HL-60 (cell line): ENCODE measurements around the gene STEAP3.

Experiments used
- DNase-seq, 2 experiments: peaks; one replicate each; pipeline ENCODE4 v3.0.0-alpha.2; 2010 to 2020; ENCODE audit warnings: low read depth in 1 of 2, low spot score in 1 of 2
- H3K27ac ChIP-seq: fragments of 250-450 bp; sonication (Bioruptor Pico); replicated peaks from 2 replicates; pipeline ENCODE4 v1.5.1; 2020; ENCODE audit warnings: mild to moderate bottlenecking, moderate library complexity
- H3K27me3 ChIP-seq: fragments of 250-450 bp; sonication (Bioruptor Pico); 2 replicates; pipeline ENCODE4 v1.5.1; 2021; ENCODE audit warnings: mild to moderate bottlenecking, moderate library complexity; ENCODE audit not compliant: insufficient read depth, poor library complexity, severe bottlenecking
- H3K4me3 ChIP-seq: replicated peaks from 2 replicates; pipeline ENCODE4 v1.5.1; 2011; ENCODE audit warnings: mild to moderate bottlenecking, control low read depth, low read length; ENCODE audit not compliant: insufficient read depth
- GABPA ChIP-seq: IDR thresholded peaks from 2 replicates; pipeline ENCODE4 v1.6.1; 2012; ENCODE audit warnings: low read depth
- POLR2AphosphoS5 ChIP-seq: IDR thresholded peaks from 2 replicates; pipeline ENCODE4 v1.6.1; 2012; ENCODE audit warnings: low read depth
- SPI1 ChIP-seq: IDR thresholded peaks from 2 replicates; pipeline ENCODE4 v1.6.1; 2012; ENCODE audit warnings: low read depth, mild to moderate bottlenecking, borderline replicate concordance
- TF ChIP-seq, protein P1 (sequence below): IDR thresholded peaks from one replicate; pipeline ENCODE4 v1.5.1; 2011; ENCODE audit warnings: low read length, control low read depth, inconsistent platforms; ENCODE audit not compliant: insufficient read depth
- TF ChIP-seq, protein P2 (sequence below): IDR thresholded peaks from 2 replicates; pipeline ENCODE4 v1.6.1; 2012; ENCODE audit warnings: low read depth; ENCODE audit not compliant: insufficient replicate concordance

The STEAP3 gene

DNA sequence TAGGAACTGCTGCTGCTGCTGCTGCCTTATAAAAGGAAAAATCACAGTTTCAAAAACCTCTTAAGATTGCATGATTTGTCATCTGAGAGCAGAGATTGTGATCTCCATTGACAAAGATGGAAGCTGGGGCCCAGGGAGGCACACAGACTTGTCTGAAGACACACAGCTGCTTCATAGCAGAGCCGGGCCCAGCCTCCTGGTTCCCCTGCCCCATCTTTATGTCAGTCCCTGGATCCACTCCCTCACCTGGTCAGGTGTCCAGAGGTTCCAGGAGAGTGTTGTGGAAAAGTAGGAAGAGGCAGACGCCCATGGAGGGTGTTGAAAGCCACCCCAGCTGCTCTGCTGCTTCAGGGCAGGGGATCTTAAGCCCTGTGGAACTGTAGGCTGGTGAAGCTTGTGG lies 20.0 kb downstream of the STEAP3 start:
- DNase-seq = no peak
- TF ChIP-seq POLR2AphosphoS5 = no peak
- TF ChIP-seq GABPA = no peak

DNA sequence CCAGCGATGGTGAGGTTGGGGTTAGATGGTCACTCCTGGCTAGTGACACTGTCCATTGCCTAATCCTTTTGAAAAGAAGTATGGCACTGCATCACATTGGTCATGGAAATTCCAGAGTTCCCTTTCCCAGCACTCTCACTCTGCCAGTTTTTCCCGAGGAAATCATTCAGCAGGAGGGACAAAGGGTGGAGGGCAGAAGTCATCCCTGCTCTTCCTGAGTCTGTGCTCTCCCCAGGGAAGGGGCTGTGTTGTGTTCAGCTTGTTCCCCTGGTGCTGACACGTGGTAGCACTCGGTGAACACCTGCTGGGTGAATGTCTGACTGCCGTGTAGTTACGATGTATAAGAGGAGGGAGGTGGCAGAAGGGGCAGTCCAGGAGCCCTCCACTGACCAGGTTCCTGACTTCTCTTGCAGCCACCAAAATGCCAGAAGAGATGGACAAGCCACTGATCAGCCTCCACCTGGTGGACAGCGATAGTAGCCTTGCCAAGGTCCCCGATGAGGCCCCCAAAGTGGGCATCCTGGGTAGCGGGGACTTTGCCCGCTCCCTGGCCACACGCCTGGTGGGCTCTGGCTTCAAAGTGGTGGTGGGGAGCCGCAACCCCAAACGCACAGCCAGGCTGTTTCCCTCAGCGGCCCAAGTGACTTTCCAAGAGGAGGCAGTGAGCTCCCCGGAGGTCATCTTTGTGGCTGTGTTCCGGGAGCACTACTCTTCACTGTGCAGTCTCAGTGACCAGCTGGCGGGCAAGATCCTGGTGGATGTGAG lies 21.6 kb downstream of the STEAP3 start:
- no peak overlapping the region for H3K4me3 ChIP-seq
- no peak overlapping the region for H3K27ac ChIP-seq
- TF ChIP-seq, protein P1, sequence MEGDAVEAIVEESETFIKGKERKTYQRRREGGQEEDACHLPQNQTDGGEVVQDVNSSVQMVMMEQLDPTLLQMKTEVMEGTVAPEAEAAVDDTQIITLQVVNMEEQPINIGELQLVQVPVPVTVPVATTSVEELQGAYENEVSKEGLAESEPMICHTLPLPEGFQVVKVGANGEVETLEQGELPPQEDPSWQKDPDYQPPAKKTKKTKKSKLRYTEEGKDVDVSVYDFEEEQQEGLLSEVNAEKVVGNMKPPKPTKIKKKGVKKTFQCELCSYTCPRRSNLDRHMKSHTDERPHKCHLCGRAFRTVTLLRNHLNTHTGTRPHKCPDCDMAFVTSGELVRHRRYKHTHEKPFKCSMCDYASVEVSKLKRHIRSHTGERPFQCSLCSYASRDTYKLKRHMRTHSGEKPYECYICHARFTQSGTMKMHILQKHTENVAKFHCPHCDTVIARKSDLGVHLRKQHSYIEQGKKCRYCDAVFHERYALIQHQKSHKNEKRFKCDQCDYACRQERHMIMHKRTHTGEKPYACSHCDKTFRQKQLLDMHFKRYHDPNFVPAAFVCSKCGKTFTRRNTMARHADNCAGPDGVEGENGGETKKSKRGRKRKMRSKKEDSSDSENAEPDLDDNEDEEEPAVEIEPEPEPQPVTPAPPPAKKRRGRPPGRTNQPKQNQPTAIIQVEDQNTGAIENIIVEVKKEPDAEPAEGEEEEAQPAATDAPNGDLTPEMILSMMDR = no peak
- TF ChIP-seq POLR2AphosphoS5 = no peak
- TF ChIP-seq, protein P2, sequence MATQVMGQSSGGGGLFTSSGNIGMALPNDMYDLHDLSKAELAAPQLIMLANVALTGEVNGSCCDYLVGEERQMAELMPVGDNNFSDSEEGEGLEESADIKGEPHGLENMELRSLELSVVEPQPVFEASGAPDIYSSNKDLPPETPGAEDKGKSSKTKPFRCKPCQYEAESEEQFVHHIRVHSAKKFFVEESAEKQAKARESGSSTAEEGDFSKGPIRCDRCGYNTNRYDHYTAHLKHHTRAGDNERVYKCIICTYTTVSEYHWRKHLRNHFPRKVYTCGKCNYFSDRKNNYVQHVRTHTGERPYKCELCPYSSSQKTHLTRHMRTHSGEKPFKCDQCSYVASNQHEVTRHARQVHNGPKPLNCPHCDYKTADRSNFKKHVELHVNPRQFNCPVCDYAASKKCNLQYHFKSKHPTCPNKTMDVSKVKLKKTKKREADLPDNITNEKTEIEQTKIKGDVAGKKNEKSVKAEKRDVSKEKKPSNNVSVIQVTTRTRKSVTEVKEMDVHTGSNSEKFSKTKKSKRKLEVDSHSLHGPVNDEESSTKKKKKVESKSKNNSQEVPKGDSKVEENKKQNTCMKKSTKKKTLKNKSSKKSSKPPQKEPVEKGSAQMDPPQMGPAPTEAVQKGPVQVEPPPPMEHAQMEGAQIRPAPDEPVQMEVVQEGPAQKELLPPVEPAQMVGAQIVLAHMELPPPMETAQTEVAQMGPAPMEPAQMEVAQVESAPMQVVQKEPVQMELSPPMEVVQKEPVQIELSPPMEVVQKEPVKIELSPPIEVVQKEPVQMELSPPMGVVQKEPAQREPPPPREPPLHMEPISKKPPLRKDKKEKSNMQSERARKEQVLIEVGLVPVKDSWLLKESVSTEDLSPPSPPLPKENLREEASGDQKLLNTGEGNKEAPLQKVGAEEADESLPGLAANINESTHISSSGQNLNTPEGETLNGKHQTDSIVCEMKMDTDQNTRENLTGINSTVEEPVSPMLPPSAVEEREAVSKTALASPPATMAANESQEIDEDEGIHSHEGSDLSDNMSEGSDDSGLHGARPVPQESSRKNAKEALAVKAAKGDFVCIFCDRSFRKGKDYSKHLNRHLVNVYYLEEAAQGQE = no peak
- TF ChIP-seq SPI1 = no peak
- TF ChIP-seq GABPA = no peak
- DNase-seq = no peak
- no peaks in the 10 kb centered on the region for H3K27me3 ChIP-seq

More for the DNA sequence above, 20.0 kb downstream of the STEAP3 start:
- H3K27ac ChIP-seq = no peak overlapping the region
- H3K4me3 ChIP-seq = no peak overlapping the region
- no peaks in the 10 kb centered on the region for H3K27me3 ChIP-seq

DNA sequence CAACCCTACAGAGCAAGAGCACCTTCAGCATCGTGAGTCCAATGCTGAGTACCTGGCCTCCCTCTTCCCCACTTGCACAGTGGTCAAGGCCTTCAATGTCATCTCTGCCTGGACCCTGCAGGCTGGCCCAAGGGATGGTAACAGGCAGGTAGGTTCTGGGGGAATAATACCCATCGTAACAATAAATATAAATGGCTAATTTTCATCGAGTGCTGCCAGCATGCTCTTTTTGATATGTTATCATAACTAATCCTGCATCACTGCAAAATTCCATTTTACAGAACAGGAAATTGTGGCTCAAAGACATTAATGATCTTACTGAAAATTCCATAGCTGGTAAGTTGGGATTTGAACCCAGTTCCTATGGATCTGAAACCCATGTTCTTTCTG lies 22.2 kb downstream of the STEAP3 start:
- Histone ChIP-seq H3K27ac (no peak overlapping the region), H3K4me3 (no peak overlapping the region), H3K27me3 (no peaks in the 10 kb centered on the region)
- TF ChIP-seq, protein P2 = no peak
- TF ChIP-seq, protein P1 = no peak
- no peak for TF ChIP-seq SPI1
- TF ChIP-seq GABPA = no peak
- no peak for TF ChIP-seq POLR2AphosphoS5
- no peak for DNase-seq

DNA sequence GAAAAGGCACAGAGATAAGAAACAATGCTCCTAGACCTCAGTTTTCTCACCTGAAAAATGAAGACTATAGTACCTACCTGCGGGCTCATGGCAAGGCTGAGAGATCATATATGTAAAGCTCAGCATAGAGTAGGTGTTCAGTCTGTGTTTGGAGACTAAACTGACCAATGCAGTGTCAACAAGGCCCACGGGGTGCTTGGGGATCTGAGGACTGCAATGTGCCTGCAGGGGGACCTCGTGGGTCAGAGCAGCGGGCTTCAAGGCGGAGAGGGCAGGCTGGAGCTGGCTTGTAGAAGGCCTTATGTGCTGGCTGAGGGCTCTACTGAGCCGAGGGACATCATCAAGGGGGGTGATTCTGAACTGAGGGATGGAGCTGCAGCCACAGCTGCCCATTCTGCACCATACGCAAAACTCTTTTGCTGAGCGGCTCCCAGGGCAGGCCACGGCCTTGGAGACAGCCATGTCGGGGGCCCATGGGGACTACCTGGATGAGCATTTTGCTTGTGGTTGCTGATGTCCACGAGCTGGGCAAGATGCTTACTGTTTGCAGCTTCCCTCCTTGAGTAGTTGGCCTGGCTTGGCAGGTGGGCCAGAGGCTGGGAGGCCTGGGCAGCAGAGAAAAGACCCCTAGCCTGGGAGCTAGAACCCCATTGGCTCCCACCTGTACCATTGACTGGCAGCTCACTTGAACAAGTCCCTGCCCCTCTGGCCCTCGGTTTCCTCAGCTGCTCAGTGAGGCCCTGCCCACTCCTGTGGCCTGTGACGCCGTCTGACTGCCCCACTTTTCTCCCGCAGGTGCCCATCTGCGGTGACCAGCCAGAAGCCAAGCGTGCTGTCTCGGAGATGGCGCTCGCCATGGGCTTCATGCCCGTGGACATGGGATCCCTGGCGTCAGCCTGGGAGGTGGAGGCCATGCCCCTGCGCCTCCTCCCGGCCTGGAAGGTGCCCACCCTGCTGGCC lies 23.5 kb downstream of the STEAP3 start:
- Histone ChIP-seq H3K27ac (no peak overlapping the region), H3K27me3 (no peaks in the 10 kb centered on the region), H3K4me3 (no peak overlapping the region)
- no peak for DNase-seq
- TF ChIP-seq, protein P2 = no peak
- TF ChIP-seq SPI1 (no peak), POLR2AphosphoS5 (no peak), GABPA (no peak)
- TF ChIP-seq, protein P1 = no peak
